Neuron (in vitro differentiated cells): ENCODE data around the gene CCNG2.
A peak's percentile ranks its signal among the peaks of the same experiment; 100 is the strongest.

Source experiments
- H2AFZ ChIP-seq: one replicate; pipeline ENCODE4 v1.6.1; 2013; ENCODE audit warnings: low read depth, mild to moderate bottlenecking, inconsistent platforms, low read length, moderate library complexity
- H3K27me3 ChIP-seq: one replicate; pipeline ENCODE4 v1.6.1; 2013; ENCODE audit warnings: low read length; ENCODE audit not compliant: insufficient read depth
- H3K36me3 ChIP-seq: one replicate; pipeline ENCODE4 v1.6.1; 2013; ENCODE audit warnings: low read length; ENCODE audit not compliant: insufficient read depth
- H3K4me1 ChIP-seq: one replicate; pipeline ENCODE4 v1.6.1; 2013; ENCODE audit warnings: low read length; ENCODE audit not compliant: insufficient read depth
- H3K4me3 ChIP-seq: 2 replicates; pipeline ENCODE4 v1.5.1; 2013; ENCODE audit warnings: mild to moderate bottlenecking, low read length, moderate library complexity
- H3K9me3 ChIP-seq: one replicate; pipeline ENCODE4 v1.6.1; 2013; ENCODE audit warnings: low read length

Gene CCNG2

GRCh38 chr4:77154065-77154464 is 2.9 kb upstream of the CCNG2 start:
- Histone ChIP-seq H3K27me3 (no peaks in the 10 kb centered on the region), H3K4me3 (no peak overlapping the region), H3K4me1 (peaks cover 25% of the 10 kb centered on the region), H3K36me3 (peaks cover 8% of the 10 kb centered on the region), H2AFZ (peak overlapping the region; percentile 74), H3K9me3 (no peaks in the 10 kb centered on the region)

- Histone ChIP-seq H3K4me1 (peaks cover 33% of the 10 kb centered on the region), H2AFZ (peak overlapping the region; percentile 74), H3K36me3 (peaks cover 17% of the 10 kb centered on the region), H3K27me3 (no peaks in the 10 kb centered on the region), H3K9me3 (no peaks in the 10 kb centered on the region), H3K4me3 (no peak overlapping the region)
These were observed 2.1 kb upstream of the CCNG2 start for GRCh38 chr4:77154761-77155499.

- peaks cover 42% of the 10 kb centered on the region for H3K4me1 ChIP-seq
- H3K27me3 ChIP-seq, result no peaks in the 10 kb centered on the region
- H3K4me3 ChIP-seq, result peak overlapping the region; percentile 100
- peak overlapping the region; percentile 24 for H2AFZ ChIP-seq
- no peaks in the 10 kb centered on the region for H3K9me3 ChIP-seq
- H3K36me3 ChIP-seq, result peaks cover 26% of the 10 kb centered on the region
These were observed 1.2 kb upstream of the CCNG2 start for GRCh38 chr4:77155631-77156452.

- Histone ChIP-seq H3K36me3 (peaks cover 32% of the 10 kb centered on the region), H3K27me3 (no peaks in the 10 kb centered on the region), H2AFZ (peak overlapping the region; percentile 65), H3K4me1 (peaks cover 42% of the 10 kb centered on the region), H3K9me3 (no peaks in the 10 kb centered on the region), H3K4me3 (peak overlapping the region; percentile 100)
These were observed 485 bp upstream of the CCNG2 start for GRCh38 chr4:77156533-77156911.

- peaks cover 47% of the 10 kb centered on the region for H3K36me3 ChIP-seq
- no peaks in the 10 kb centered on the region for H3K9me3 ChIP-seq
- no peak overlapping the region for H2AFZ ChIP-seq
- peaks cover 48% of the 10 kb centered on the region for H3K4me1 ChIP-seq
- no peaks in the 10 kb centered on the region for H3K27me3 ChIP-seq
- peak overlapping the region; percentile 100 for H3K4me3 ChIP-seq
These were observed 966 bp downstream of the CCNG2 start for GRCh38 chr4:77157859-77158486.

GRCh38 chr4:77158487-77158861 is 1.5 kb downstream of the CCNG2 start:
- H3K36me3 ChIP-seq, result peaks cover 52% of the 10 kb centered on the region
- no peaks in the 10 kb centered on the region for H3K9me3 ChIP-seq
- no peak overlapping the region for H2AFZ ChIP-seq
- H3K4me3 ChIP-seq, result peak overlapping the region; percentile 100
- peaks cover 52% of the 10 kb centered on the region for H3K4me1 ChIP-seq
- H3K27me3 ChIP-seq, result no peaks in the 10 kb centered on the region

- Histone ChIP-seq H3K36me3 (peaks cover 65% of the 10 kb centered on the region), H3K4me1 (peaks cover 44% of the 10 kb centered on the region), H3K4me3 (peak overlapping the region; percentile 100)
These were observed 2.8 kb downstream of the CCNG2 start for GRCh38 chr4:77159806-77160205.

GRCh38 chr4:77163641-77164040 is 6.6 kb downstream of the CCNG2 start:
- H2AFZ ChIP-seq, result no peak overlapping the region
- no peaks in the 10 kb centered on the region for H3K27me3 ChIP-seq
- no peaks in the 10 kb centered on the region for H3K9me3 ChIP-seq
- H3K4me1 ChIP-seq, result peaks cover 34% of the 10 kb centered on the region
- peaks cover 94% of the 10 kb centered on the region for H3K36me3 ChIP-seq
- no peak overlapping the region for H3K4me3 ChIP-seq

More at GRCh38 chr4:77159806-77160205, 2.8 kb downstream of the CCNG2 start:
- Histone ChIP-seq H3K9me3 (no peaks in the 10 kb centered on the region), H3K27me3 (no peaks in the 10 kb centered on the region), H2AFZ (no peak overlapping the region)

- H2AFZ ChIP-seq, result no peak overlapping the region
- no peak overlapping the region for H3K4me3 ChIP-seq
- peaks cover 82% of the 10 kb centered on the region for H3K36me3 ChIP-seq
- H3K27me3 ChIP-seq, result no peaks in the 10 kb centered on the region
- peaks cover 16% of the 10 kb centered on the region for H3K4me1 ChIP-seq
- no peaks in the 10 kb centered on the region for H3K9me3 ChIP-seq
These were observed 10.2 kb downstream of the CCNG2 start for GRCh38 chr4:77167173-77167572.

- Histone ChIP-seq H3K36me3 (peaks cover 76% of the 10 kb centered on the region), H3K4me3 (no peak overlapping the region), H3K4me1 (peaks cover 11% of the 10 kb centered on the region), H3K9me3 (no peaks in the 10 kb centered on the region), H3K27me3 (no peaks in the 10 kb centered on the region), H2AFZ (no peak overlapping the region)
These were observed 10.9 kb downstream of the CCNG2 start for GRCh38 chr4:77167866-77168265.

- Histone ChIP-seq H3K9me3 (no peaks in the 10 kb centered on the region), H2AFZ (no peak overlapping the region), H3K4me1 (peaks cover 6% of the 10 kb centered on the region), H3K36me3 (peaks cover 60% of the 10 kb centered on the region), H3K4me3 (no peak overlapping the region), H3K27me3 (no peaks in the 10 kb centered on the region)
These were observed 12.5 kb downstream of the CCNG2 start for GRCh38 chr4:77169481-77169880.

- Histone ChIP-seq H2AFZ (no peak overlapping the region), H3K36me3 (peaks cover 45% of the 10 kb centered on the region), H3K4me1 (peaks cover 9% of the 10 kb centered on the region), H3K4me3 (no peak overlapping the region), H3K9me3 (no peaks in the 10 kb centered on the region), H3K27me3 (no peaks in the 10 kb centered on the region)
These were observed 13.9 kb downstream of the CCNG2 start for GRCh38 chr4:77170926-77171325.

GRCh38 chr4:77172336-77172735 is 15.3 kb downstream of the CCNG2 start:
- Histone ChIP-seq H3K9me3 (no peaks in the 10 kb centered on the region), H3K4me1 (peaks cover 22% of the 10 kb centered on the region), H3K4me3 (no peak overlapping the region), H3K36me3 (peaks cover 34% of the 10 kb centered on the region), H2AFZ (no peak overlapping the region), H3K27me3 (no peaks in the 10 kb centered on the region)
